Memory B cell (primary cell): ENCODE data around the gene ALS2CL.
A peak's percentile ranks its signal among the peaks of the same experiment; 100 is the strongest.
"Not testable (repeated sequence)": the region's sequence is repeated elsewhere in the genome, so short reads cannot be mapped to it uniquely, and the experiment has no call there.

ENCODE experiments used
- ATAC-seq: fragments of 150-1000 bp; cut with Tn5 transposase; 2 replicates; pipeline ENCODE4 v1.10.0; 2021; ENCODE audit warnings: low read depth, mild to moderate bottlenecking, moderate library complexity
- DNase-seq, 2 donors: peaks; one replicate each; pipeline ENCODE4 v3.0.0; 2022; ENCODE audit warnings: low spot score in 2 of 2
- H3K27ac Mint-ChIP-seq: one replicate; pipeline ENCODE4 v1.8.0; 2022; ENCODE audit warnings: mild to moderate bottlenecking, moderate library complexity, mixed read lengths
- H3K27me3 Mint-ChIP-seq: one replicate; pipeline ENCODE4 v1.8.0; 2022; ENCODE audit warnings: mixed read lengths
- H3K36me3 Mint-ChIP-seq: one replicate; pipeline ENCODE4 v1.8.0; 2022; ENCODE audit warnings: mild to moderate bottlenecking, mixed read lengths
- H3K4me1 Mint-ChIP-seq: one replicate; pipeline ENCODE4 v1.8.0; 2022; ENCODE audit warnings: mixed read lengths
- H3K4me3 Mint-ChIP-seq: one replicate; pipeline ENCODE4 v1.8.0; 2022; ENCODE audit warnings: mild to moderate bottlenecking, moderate library complexity, mixed read lengths
- H3K9me3 Mint-ChIP-seq: one replicate; pipeline ENCODE4 v1.8.0; 2022; ENCODE audit warnings: mixed read lengths

Gene ALS2CL

DNA sequence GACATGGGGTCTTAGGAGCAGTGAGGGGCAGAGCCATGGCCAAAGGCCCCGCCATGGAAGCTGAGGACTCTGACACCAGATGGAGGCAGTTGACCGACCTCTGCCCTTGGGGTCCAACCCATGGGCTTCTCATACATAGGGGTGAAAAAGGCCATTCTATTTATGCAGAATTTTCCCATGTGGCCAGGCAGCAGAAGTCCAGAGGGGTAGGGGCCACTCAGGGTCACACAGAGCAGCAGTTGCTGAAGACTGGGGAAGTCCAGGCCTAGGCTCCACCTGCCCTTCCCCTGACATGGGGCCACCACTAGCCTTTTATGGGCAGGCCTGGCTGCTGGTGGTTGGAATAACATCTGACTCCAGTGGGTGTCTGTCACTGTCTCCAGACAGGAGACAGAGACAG, 17.8 kb upstream of the ALS2CL start:
- Mint-ChIP-seq H3K4me3 (no peak overlapping the region), H3K4me1 (peaks cover 2% of the 10 kb centered on the region), H3K27ac (no peak overlapping the region), H3K36me3 (no peaks in the 10 kb centered on the region), H3K27me3 (peaks cover 9% of the 10 kb centered on the region), H3K9me3 (no peaks in the 10 kb centered on the region)
- DNase-seq (no peak), ATAC-seq (no peak)

DNA sequence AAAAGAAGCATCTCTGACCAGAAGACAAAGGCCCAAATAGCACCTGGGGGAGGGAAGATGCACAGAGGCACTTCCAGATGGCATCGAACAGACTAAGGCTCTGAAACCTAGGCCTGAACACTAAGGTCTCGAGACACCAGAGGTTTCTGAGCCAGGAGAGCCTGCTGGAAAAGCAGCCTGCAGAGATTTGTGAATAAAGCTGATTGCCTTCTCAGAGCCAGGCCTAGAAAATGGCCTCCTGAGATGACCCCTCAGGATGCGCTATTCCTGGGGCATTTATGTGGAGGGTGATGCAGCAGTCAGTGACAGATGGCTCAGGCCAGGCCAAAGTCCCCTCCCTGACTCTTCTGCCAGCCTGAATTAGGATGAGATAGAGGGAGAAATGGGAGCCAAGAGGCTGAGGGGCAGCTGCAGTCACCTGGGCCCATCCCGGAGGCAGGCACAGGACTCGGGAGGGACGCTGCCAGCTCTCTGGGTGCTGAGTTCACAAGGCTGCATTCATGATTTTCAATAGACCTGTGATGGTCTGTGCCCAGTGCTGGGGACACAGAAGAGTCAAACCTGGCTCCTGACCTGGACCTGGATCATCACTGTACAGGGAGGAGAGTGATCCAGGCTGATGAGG, 17.3 kb upstream of the ALS2CL start:
- no peak overlapping the region for H3K27ac Mint-ChIP-seq

DNA sequence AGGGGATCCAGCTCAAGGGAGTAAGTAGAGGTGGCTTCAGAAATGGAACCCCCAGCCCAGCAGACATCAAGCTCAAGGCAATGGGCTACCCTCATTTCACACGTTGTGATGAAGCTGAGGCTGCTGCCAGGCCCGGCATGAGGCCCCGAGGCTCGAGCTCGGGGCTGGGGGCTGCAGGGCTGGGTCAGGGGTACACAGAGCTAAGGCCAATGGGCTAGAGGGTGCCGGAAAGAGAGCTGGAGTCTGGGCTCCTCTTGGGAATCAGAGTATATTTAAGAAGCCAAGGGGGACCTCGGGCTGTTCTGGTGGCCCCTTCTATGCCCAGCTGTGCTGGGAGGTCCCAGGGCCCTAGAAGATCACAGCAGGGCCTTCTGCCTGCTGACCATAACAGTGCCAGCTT, 16.8 kb upstream of the ALS2CL start:
- Mint-ChIP-seq H3K9me3 (no peaks in the 10 kb centered on the region), H3K27me3 (peaks cover 9% of the 10 kb centered on the region), H3K27ac (no peak overlapping the region), H3K4me1 (peaks cover 2% of the 10 kb centered on the region), H3K4me3 (no peak overlapping the region), H3K36me3 (no peaks in the 10 kb centered on the region)
- DNase-seq (no peak), ATAC-seq (no peak)

More for the DNA sequence above, 17.3 kb upstream of the ALS2CL start:
- Mint-ChIP-seq H3K36me3 (no peaks in the 10 kb centered on the region), H3K4me1 (peaks cover 2% of the 10 kb centered on the region), H3K4me3 (no peak overlapping the region), H3K27me3 (peaks cover 9% of the 10 kb centered on the region), H3K9me3 (no peaks in the 10 kb centered on the region)
- no peak for ATAC-seq
- DNase-seq, result no peak

DNA sequence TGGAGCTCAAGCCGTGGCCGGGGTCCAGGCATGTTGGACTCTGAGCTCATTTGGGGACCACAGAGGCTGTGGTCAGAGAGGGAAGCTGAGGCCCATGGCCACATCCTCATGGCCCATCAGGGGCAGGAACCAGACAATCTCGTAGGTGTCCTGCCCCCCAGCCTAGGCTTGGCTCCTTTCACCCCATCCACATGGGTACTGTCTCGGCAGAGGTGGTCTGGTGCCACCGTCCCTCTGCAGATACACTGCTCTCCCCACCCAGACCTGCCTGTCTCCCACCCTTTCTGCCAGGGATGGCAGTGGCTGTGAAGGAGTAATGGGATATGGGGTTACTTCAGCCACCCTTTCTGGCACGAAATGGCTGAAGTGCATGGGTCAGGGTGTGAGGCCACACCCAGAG, 16.2 kb upstream of the ALS2CL start:
- no peak overlapping the region for H3K27ac Mint-ChIP-seq
- no peaks in the 10 kb centered on the region for H3K36me3 Mint-ChIP-seq
- peaks cover 11% of the 10 kb centered on the region for H3K27me3 Mint-ChIP-seq
- DNase-seq, result no peak
- H3K9me3 Mint-ChIP-seq, result no peaks in the 10 kb centered on the region
- no peak for ATAC-seq
- H3K4me3 Mint-ChIP-seq, result no peak overlapping the region
- H3K4me1 Mint-ChIP-seq, result peaks cover 5% of the 10 kb centered on the region

DNA sequence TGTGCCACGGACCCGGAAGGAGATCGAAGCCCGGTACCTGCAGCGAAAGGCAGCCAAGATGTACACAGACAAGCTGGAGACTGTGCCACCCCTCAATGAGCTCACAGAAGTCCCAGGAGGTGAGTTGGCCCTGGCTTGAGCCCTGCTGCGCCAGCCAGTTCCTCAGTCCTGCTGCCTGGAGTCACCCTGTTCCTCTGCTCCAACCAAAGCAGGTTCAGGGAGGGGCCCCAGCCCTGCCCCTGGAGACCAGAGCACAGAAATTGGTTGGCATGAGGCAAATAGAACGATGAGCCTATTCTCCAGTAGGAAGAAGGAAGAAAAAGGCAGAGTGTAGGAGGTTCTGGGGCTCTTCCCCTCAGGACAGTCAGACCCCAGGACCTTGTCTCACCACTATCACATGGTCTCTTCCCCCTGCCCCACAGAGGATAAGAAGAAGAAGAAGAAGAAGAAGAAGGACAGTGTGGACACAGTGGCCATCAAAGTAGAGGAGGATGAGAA, 15.7 kb upstream of the ALS2CL start:
- Mint-ChIP-seq H3K36me3 (no peaks in the 10 kb centered on the region), H3K27ac (no peak overlapping the region), H3K4me1 (peaks cover 5% of the 10 kb centered on the region), H3K4me3 (no peak overlapping the region), H3K27me3 (peaks cover 11% of the 10 kb centered on the region), H3K9me3 (no peaks in the 10 kb centered on the region)
- no peak for DNase-seq
- no peak for ATAC-seq

DNA sequence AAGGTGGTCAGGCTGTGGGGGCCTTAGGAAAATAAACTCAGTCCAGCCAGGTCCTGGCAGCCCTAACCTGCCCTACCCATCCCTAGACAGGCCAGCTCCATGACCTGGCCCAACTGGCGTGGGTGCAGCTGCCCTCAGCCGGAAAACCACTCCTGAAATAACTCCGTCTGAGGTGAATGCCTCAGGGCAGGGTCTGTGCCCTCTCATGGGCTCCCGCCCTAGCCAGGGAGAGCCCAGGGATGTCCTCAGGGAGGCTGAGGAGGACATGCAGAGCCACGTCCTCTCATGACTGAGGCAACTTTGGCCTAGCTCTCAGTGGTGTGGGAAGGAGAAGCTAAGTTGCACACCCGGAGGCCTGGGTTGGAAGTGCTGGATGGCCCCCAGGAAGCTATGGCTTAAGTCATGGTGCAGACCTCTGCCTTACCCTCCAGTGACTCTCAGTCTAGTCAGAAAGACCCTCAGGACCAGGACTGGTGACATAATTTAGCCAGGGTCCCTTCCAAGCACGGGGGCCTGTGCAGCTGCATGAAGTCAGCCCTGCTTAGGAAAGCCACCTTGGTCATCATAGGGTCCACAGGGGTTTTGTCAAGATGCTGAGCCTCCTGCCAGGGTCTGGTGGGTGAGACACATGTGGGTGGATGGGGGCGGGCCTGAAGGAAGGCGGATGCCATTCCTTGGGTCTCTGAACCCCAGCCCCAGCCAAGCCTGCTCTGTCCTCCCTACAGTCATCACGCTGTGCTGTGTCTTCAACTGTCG, 15.1 kb upstream of the ALS2CL start:
- H3K27ac Mint-ChIP-seq, result no peak overlapping the region
- ATAC-seq (no peak), DNase-seq (no peak)

DNA sequence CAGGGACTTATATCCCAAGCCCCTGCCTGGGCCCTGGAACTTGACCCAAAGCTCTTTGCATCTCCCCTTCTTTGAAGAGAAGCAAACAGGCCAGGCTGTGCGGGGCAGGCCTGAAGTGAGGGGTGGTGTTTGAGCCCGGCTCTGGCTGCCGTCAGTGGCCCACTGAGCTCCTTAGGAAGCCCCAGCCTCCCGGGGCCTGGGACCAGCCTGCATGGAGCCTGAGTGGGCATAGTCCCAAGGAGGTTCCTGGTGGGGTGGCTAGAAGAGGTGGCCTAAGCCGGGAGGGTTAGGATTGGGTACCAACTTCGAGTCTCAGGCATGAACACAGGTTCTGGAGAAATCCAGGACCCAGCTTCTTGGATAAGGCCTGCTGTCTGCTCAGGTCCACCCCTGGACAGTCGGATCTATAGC, 14.1 kb upstream of the ALS2CL start:
- ATAC-seq, result no peak
- Mint-ChIP-seq H3K4me3 (no peak overlapping the region), H3K27ac (no peak overlapping the region), H3K4me1 (peaks cover 5% of the 10 kb centered on the region), H3K36me3 (no peaks in the 10 kb centered on the region), H3K9me3 (no peaks in the 10 kb centered on the region), H3K27me3 (peaks cover 3% of the 10 kb centered on the region)
- DNase-seq, result no peak

More for the DNA sequence above, 15.1 kb upstream of the ALS2CL start:
- no peaks in the 10 kb centered on the region for H3K9me3 Mint-ChIP-seq
- H3K4me3 Mint-ChIP-seq, result no peak overlapping the region
- peaks cover 5% of the 10 kb centered on the region for H3K4me1 Mint-ChIP-seq
- H3K36me3 Mint-ChIP-seq, result no peaks in the 10 kb centered on the region
- peaks cover 11% of the 10 kb centered on the region for H3K27me3 Mint-ChIP-seq

DNA sequence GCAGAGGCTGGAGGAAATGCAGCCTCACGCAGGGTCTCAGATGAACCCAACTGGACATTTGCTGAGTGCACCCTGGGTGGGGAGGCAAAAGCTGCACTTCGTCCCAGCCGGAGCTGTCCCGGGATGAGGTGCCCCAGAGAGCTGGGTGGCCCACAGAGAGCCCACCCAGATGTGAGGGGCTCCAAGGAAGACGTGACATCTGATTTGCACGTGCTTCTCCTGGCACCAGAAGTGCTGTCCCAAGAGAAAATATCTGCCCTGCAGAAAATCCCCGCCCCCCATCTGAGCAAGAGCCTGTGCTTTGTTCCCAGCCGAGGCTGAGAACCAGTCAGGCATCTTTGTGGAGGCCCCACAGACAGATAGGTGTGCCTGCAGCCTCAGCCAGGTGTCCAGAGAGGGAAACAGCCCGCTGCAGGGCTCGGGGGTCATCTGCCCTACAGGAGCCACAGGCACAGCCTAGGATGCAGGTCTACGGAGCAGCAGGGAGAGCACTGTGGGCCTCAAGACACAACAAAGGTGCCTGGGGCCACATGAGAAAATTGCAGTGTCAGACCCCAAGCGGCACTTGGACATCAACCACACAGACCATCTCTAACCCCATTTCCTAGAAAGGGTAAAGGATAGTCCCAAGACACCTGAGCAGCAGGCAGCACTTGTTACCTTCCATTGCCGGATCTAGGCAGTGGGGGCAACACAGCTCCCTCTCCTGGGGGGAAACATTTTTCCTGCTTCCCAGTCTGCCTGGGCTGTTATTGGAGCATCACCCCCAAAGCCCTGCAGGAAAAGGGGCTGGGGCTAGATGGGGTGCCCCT, 13.5 kb upstream of the ALS2CL start:
- Mint-ChIP-seq H3K27me3 (peaks cover 8% of the 10 kb centered on the region), H3K36me3 (no peaks in the 10 kb centered on the region), H3K9me3 (no peaks in the 10 kb centered on the region), H3K27ac (no peak overlapping the region), H3K4me3 (no peak overlapping the region), H3K4me1 (peaks cover 5% of the 10 kb centered on the region)
- ATAC-seq (no peak), DNase-seq (no peak)

DNA sequence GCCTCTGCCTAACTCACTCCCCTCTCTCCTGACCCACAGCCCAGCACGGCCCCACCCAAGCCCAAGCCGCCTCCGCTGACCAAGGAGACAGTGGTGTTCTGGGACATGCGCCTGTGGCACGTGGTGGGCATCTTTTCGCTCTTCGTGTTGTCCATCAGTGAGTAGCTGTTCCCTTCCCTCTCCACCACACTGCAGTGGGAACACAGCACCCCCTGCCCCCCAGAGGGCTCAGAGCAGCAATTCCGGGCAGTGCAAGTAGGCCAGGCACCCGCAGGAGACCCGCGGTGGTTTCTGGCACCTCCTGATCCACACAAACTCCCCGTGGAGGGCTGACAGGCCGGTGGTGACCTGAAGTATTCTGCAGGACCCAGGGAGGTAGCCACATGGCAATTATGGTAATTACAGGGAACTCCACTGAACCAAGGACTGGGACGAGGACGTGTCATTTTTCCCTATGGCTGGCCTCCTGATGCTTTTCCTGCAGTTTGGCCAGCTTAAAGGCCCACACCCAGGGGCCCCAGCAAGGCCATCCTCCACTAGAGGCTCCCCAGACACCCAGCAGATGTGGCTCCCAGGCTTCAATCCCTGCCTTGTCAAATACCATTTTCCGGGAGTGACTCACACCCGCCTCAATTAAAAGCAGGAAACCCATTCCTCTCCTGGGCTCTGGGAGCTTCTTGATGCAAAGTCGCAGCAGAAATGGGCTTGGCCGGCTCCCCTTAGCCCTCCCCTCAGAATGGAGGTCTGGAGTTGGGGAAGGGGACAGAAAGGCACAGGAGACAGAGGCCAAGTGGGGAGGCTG, 12.5 kb upstream of the ALS2CL start:
- no peak for ATAC-seq
- peaks cover 14% of the 10 kb centered on the region for H3K27me3 Mint-ChIP-seq
- no peak overlapping the region for H3K27ac Mint-ChIP-seq

DNA sequence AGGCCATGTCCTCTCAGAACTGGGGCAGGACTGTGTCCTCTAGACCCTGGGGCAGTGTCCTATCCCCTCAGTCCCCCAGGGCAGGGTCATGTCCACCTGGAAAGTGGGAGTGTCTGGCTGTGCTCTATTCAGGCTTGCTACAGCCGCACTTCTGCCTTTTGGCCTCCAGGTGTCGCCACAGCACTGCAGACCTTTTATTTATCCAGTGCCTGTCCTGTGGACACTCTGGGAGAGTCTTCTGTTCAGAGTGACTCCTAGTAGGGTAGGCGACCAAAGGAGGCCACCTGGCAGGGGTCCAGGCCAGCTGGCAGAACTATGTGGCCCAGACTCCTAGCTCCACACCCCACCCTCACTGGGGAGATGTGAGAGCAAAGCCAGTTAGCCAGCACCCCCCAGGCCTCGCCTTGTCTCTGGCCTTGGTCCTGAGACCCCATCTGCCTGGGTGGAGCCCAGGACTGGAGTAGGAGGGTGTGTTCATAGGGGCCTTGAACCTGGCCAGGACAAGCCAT, 11.6 kb upstream of the ALS2CL start:
- DNase-seq, result peak; percentile 69 to 74
- H3K36me3 Mint-ChIP-seq, result no peaks in the 10 kb centered on the region
- no peaks in the 10 kb centered on the region for H3K9me3 Mint-ChIP-seq
- no peak overlapping the region for H3K4me3 Mint-ChIP-seq
- H3K27me3 Mint-ChIP-seq, result peaks cover 14% of the 10 kb centered on the region
- peaks cover 3% of the 10 kb centered on the region for H3K4me1 Mint-ChIP-seq
- no peak overlapping the region for H3K27ac Mint-ChIP-seq
- peak; percentile 86 for ATAC-seq

More for the DNA sequence above, 12.5 kb upstream of the ALS2CL start:
- Mint-ChIP-seq H3K4me1 (peaks cover 3% of the 10 kb centered on the region), H3K36me3 (no peaks in the 10 kb centered on the region), H3K4me3 (no peak overlapping the region), H3K9me3 (no peaks in the 10 kb centered on the region)
- no peak for DNase-seq

DNA sequence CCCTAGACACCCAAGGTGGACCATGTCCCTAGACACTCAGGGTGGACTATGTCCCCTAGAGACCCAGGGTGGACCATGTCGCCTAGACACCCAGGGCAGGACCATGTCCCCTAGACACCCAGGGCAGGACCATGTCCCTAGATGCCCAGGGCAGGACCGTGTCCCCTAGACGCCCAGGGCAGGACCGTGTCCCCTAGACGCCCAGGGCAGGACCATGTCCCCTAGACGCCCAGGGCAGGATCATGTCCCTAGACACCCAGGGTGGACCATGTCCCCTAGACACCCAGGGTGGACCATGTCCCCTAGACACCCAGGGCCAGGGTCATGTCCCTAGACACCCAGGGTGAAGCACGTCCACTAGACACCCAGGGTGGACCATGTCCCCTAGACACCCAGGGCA, 10.9 kb upstream of the ALS2CL start:
- H3K27me3 Mint-ChIP-seq, result peaks cover 14% of the 10 kb centered on the region
- H3K4me3 Mint-ChIP-seq, DNase-seq, H3K4me1 Mint-ChIP-seq, H3K9me3 Mint-ChIP-seq, H3K36me3 Mint-ChIP-seq, H3K27ac Mint-ChIP-seq, ATAC-seq: not testable (repeated sequence)

DNA sequence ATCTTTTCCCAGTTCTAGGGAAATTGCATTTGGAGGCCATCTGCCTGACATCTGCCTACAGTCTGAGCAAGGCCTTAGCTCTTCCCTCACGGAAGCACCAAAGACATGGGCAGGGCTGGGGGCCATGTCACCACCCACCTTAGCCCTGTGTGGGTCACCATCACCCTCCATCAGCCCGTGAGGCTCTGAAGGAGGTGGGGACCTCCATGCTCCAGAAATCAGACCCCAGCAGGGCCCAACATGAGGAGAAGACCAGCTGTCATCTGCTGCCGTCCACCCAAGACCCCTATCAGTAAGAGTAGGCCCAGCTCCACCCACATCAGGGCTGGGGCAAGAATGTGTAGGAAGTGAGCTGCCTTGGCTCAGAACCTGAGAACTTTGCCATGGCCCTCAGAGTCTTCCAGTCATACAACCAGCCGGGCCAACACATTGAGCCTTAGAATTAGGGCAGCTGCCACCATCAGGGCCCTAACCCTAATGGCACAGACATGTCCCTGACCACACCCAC, 9.6 kb upstream of the ALS2CL start:
- ATAC-seq, result no peak
- H3K36me3 Mint-ChIP-seq, result no peaks in the 10 kb centered on the region
- H3K4me3 Mint-ChIP-seq, result no peak overlapping the region

DNA sequence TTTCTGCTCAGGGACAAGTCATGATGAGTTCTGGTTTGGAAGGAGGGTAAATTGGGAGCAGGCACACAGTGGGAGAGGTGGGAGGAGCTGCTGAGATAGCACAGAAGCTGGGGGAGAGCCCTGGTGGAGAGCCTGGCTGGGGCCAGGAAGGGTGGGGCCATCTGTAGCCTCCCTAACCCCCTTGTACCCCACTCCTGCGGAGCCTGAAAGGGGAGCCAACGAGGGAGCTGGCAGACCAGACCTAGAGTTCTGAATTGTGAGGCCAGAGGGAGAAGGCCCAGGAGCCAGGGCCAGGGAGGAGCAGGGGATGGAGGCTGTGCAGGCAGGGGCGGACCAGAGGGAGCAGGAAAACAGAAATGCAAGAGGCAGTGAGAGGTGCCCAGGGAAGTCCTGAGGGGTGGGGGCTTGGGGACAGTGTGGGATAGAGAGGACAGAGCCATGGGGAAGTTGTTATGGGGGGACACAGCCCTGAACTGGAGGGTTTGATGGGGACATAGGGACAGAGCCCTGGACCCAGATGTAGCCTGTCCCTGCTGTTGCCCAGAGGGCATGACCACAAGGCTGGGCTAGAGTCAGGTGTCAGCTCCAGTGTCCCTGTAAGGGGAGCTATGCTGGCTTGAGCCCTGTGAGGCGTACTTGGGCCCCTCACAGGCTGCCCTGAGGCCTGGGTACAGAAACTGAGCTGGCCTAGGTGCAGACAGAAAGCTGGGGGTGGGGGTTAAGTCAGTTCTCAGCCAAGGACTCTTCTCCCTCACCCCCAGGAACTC, 8.9 kb upstream of the ALS2CL start:
- Mint-ChIP-seq H3K4me3 (no peak overlapping the region), H3K9me3 (no peaks in the 10 kb centered on the region), H3K27ac (no peak overlapping the region), H3K36me3 (no peaks in the 10 kb centered on the region), H3K27me3 (peaks cover 14% of the 10 kb centered on the region), H3K4me1 (peaks cover 3% of the 10 kb centered on the region)
- ATAC-seq (no peak), DNase-seq (no peak)

More for the DNA sequence above, 9.6 kb upstream of the ALS2CL start:
- peaks cover 3% of the 10 kb centered on the region for H3K4me1 Mint-ChIP-seq
- H3K27ac Mint-ChIP-seq, result no peak overlapping the region
- H3K27me3 Mint-ChIP-seq, result peaks cover 14% of the 10 kb centered on the region
- no peak for DNase-seq
- H3K9me3 Mint-ChIP-seq, result no peaks in the 10 kb centered on the region
